Measurements from ENCODE around the gene ARID1B.

ARID1B gene

GRCh38 chr6:157201083-157201482 lies 423.9 kb downstream of the ARID1B start:
- no peak for DNase-seq

GRCh38 chr6:157203312-157203744 lies 426.1 kb downstream of the ARID1B start:
- peak; percentile 34 for DNase-seq

- DNase-seq, result no peak
Measured at GRCh38 chr6:157203764-157204163, 426.6 kb downstream of the ARID1B start.

- DNase-seq, result no peak
Measured at GRCh38 chr6:157205473-157206358, 428.5 kb downstream of the ARID1B start.

GRCh38 chr6:157206359-157206815 lies 429.2 kb downstream of the ARID1B start:
- DNase-seq, result no peak

GRCh38 chr6:157207521-157208076 lies 430.4 kb downstream of the ARID1B start:
- no peak for DNase-seq

GRCh38 chr6:157209865-157210530 lies 432.8 kb downstream of the ARID1B start:
- no peak for DNase-seq

GRCh38 chr6:157210954-157211353 lies 433.8 kb downstream of the ARID1B start:
- DNase-seq, result no peak

GRCh38 chr6:157211603-157212455 lies 434.7 kb downstream of the ARID1B start:
- no peak for DNase-seq

GRCh38 chr6:157213426-157213825 lies 436.2 kb downstream of the ARID1B start:
- DNase-seq, result no peak

- DNase-seq, result no peak
Measured at GRCh38 chr6:157213907-157214565, 436.9 kb downstream of the ARID1B start.

- no peak for DNase-seq
Measured at GRCh38 chr6:157215717-157216116, 438.5 kb downstream of the ARID1B start.

- DNase-seq, result no peak
Measured at GRCh38 chr6:157216570-157216969, 439.4 kb downstream of the ARID1B start.

- no peak for DNase-seq
Measured at GRCh38 chr6:157217198-157217893, 440.2 kb downstream of the ARID1B start.

- no peak for DNase-seq
Measured at GRCh38 chr6:157217894-157218370, 440.8 kb downstream of the ARID1B start.

- DNase-seq, result no peak
Measured at GRCh38 chr6:157218371-157219198, 441.4 kb downstream of the ARID1B start.

- peak; percentile 58 for DNase-seq
Measured at GRCh38 chr6:157219201-157220200, 442.3 kb downstream of the ARID1B start.

GRCh38 chr6:157220485-157220884 lies 443.3 kb downstream of the ARID1B start:
- no peak for DNase-seq
